IMR-90 (cell line): ENCODE data around the gene SLC27A2. TPM values are rescaled to one million over a fixed set of nuclear protein-coding genes. Genes with fewer than 3 reads are reported as not detected.

ENCODE experiments used
- ATAC-seq: fragments of 200-7000 bp; cut with Tn5 transposase; 2 replicates; pipeline ENCODE4 v1.9.1; 2020; ENCODE audit warnings: low read depth, mild to moderate bottlenecking, moderate library complexity
- BruUV-seq: library from RNA; stranded (reverse); fragments of 400-500 nt; replicated peaks from 2 replicates; lab custom pipeline; 2021; lab: Mats Ljungman, UMichigan
- CTCF ChIA-PET: fragments of 300-600 bp; formaldehyde crosslinking; extraction: SDS; loops from one replicate; lab custom pipeline; 2021; ENCODE audit warnings: antibody characterized with exemption; lab: Yijun Ruan, JAX
- POLR2A ChIA-PET: fragments of 300-600 bp; sonication (Branson Sonifier 250); formaldehyde crosslinking; loops from one replicate; lab custom pipeline; 2022; ENCODE audit warnings: antibody characterized with exemption; ENCODE audit not compliant: unreplicated experiment; lab: Charles Lee
- DNase-seq: peaks from one replicate; pipeline ENCODE4 v3.0.0; 2013
- H2AFZ ChIP-seq: replicated peaks from 2 replicates; pipeline ENCODE3; 2013; ENCODE audit warnings: low read length, mild to moderate bottlenecking; ENCODE audit not compliant: poor library complexity
- H2AK5ac ChIP-seq: 2 replicates; pipeline ENCODE4 v1.6.1; 2013; ENCODE audit warnings: low read depth, low read length, inconsistent platforms
- H2AK9ac ChIP-seq: replicated peaks from 2 replicates; pipeline ENCODE3; 2013; ENCODE audit warnings: mild to moderate bottlenecking, low read depth, low read length, moderate library complexity; ENCODE audit not compliant: poor library complexity
- H2BK120ac ChIP-seq: 2 replicates; pipeline ENCODE4 v1.6.1; 2013; ENCODE audit warnings: low read depth, low read length, inconsistent platforms
- H2BK15ac ChIP-seq: 3 replicates; pipeline ENCODE4 v1.6.1; 2013; ENCODE audit warnings: low read depth, low read length, inconsistent platforms
- H2BK20ac ChIP-seq: 2 replicates; pipeline ENCODE4 v1.6.1; 2013; ENCODE audit warnings: low read depth, mild to moderate bottlenecking, inconsistent platforms, low read length, moderate library complexity
- H2BK5ac ChIP-seq: 2 replicates; pipeline ENCODE4 v1.6.1; 2013; ENCODE audit warnings: mild to moderate bottlenecking, low read depth, low read length, inconsistent platforms; ENCODE audit not compliant: poor library complexity, severe bottlenecking
- H3K14ac ChIP-seq: replicated peaks from 2 replicates; pipeline ENCODE4 v1.6.1; 2013; ENCODE audit warnings: low read depth, low read length, inconsistent platforms
- H3K18ac ChIP-seq: 2 replicates; pipeline ENCODE4 v1.6.1; 2013; ENCODE audit warnings: low read depth, low read length, control low read depth
- H3K23ac ChIP-seq: 2 replicates; pipeline ENCODE4 v1.6.1; 2013; ENCODE audit warnings: low read depth, low read length, inconsistent platforms
- H3K27ac ChIP-seq: 2 replicates; pipeline ENCODE4 v1.5.1; 2013; ENCODE audit warnings: mild to moderate bottlenecking, control low read depth, low read length; ENCODE audit not compliant: insufficient read depth
- H3K27me3 ChIP-seq: 2 replicates; pipeline ENCODE4 v1.6.1; 2013; ENCODE audit warnings: low read length; ENCODE audit not compliant: control insufficient read depth, insufficient read depth
- H3K36me3 ChIP-seq: 2 replicates; pipeline ENCODE4 v1.6.1; 2013; ENCODE audit warnings: low read length, mixed read lengths; ENCODE audit not compliant: control insufficient read depth, insufficient read depth
- H3K4ac ChIP-seq: 2 replicates; pipeline ENCODE4 v1.6.1; 2013; ENCODE audit warnings: low read depth, low read length, inconsistent platforms
- H3K4me1 ChIP-seq: 2 replicates; pipeline ENCODE4 v1.6.1; 2013; ENCODE audit warnings: low read length, mixed read lengths; ENCODE audit not compliant: control insufficient read depth, insufficient read depth
- H3K4me2 ChIP-seq: 2 replicates; pipeline ENCODE4 v1.6.1; 2013; ENCODE audit warnings: low read depth, mild to moderate bottlenecking, control low read depth, low read length, moderate library complexity
- H3K4me3 ChIP-seq: 2 replicates; pipeline ENCODE4 v1.5.1; 2013; ENCODE audit warnings: low read depth, mild to moderate bottlenecking, control low read depth, low read length, moderate library complexity; ENCODE audit not compliant: insufficient read depth
- H3K56ac ChIP-seq: 2 replicates; pipeline ENCODE4 v1.6.1; 2013; ENCODE audit warnings: low read length, inconsistent platforms; ENCODE audit not compliant: insufficient read depth; ENCODE audit errors: extremely low read depth
- H3K79me1 ChIP-seq, 2 experiments: 2 replicates each; pipeline ENCODE4 v1.6.1; 2013; ENCODE audit warnings: low read length in 2 of 2, inconsistent platforms in 1 of 2, low read depth in 1 of 2
- H3K9ac ChIP-seq: 2 replicates; pipeline ENCODE4 v1.6.1; 2013; ENCODE audit warnings: low read depth, low read length, control low read depth
- H3K9me1 ChIP-seq: 2 replicates; pipeline ENCODE4 v1.6.1; 2013; ENCODE audit warnings: low read length, inconsistent platforms; ENCODE audit not compliant: insufficient read depth
- H3K9me3 ChIP-seq: 2 replicates; pipeline ENCODE4 v1.6.1; 2013; ENCODE audit warnings: low read length; ENCODE audit not compliant: control insufficient read depth, insufficient read depth
- H4K20me1 ChIP-seq: 2 replicates; pipeline ENCODE4 v1.6.1; 2013; ENCODE audit warnings: low read length, inconsistent platforms; ENCODE audit not compliant: insufficient read depth
- H4K5ac ChIP-seq: 2 replicates; pipeline ENCODE4 v1.6.1; 2013; ENCODE audit warnings: mild to moderate bottlenecking, low read depth, low read length, control low read depth
- H4K8ac ChIP-seq, 2 experiments: 2 replicates each; pipeline ENCODE4 v1.6.1; 2013; ENCODE audit warnings: low read depth in 2 of 2, low read length in 2 of 2, control low read depth in 1 of 2, inconsistent platforms in 1 of 2
- H4K91ac ChIP-seq: 2 replicates; pipeline ENCODE4 v1.6.1; 2013; ENCODE audit warnings: low read depth, low read length, inconsistent platforms; ENCODE audit not compliant: insufficient read depth
- CEBPB ChIP-seq: IDR thresholded peaks from 2 replicates; pipeline ENCODE4 v1.6.1; 2012; ENCODE audit warnings: low read depth, low read length, improper control_type of control experiment
- CTCF ChIP-seq: conservative IDR thresholded peaks from 2 replicates; pipeline ENCODE4 v1.5.1; 2012; ENCODE audit warnings: mild to moderate bottlenecking, low read depth, low read length, improper control_type of control experiment
- RFX5 ChIP-seq: IDR thresholded peaks from 2 replicates; pipeline ENCODE4 v1.8.0; 2012; ENCODE audit warnings: low read depth, mild to moderate bottlenecking, low read length, moderate library complexity
- USF2 ChIP-seq: fragments of 150-350 bp; IDR thresholded peaks from 2 replicates; pipeline ENCODE4 v1.6.1; 2017; ENCODE audit warnings: mild to moderate bottlenecking, antibody characterized with exemption, low read length, low read depth
- WGBS, 2 experiments: methylation state at CpG; one replicate each; pipeline versions ENCODE4 v1.1.5 to v1.1.7; 2013; ENCODE audit warnings: missing lambda C conversion rate in 2 of 2; ENCODE audit not compliant: insufficient read length in 1 of 2; ENCODE audit errors: extremely low coverage in 2 of 2; 5-methylcytosine and 5-hydroxymethylcytosine counted together
- dilution Hi-C: fragments of 300-500 bp; cut with HindIII; formaldehyde crosslinking; loops from one replicate; pipeline ENCODE4 v1.14.3; 2018; ENCODE audit warnings: low sequenced_read_pairs; ENCODE audit not compliant: unreplicated experiment
- in situ Hi-C: fragments of 300-500 bp; cut with MboI; formaldehyde crosslinking; loops from 3 replicates; pipeline ENCODE4 v1.14.3; 2019; ENCODE audit warnings: low sequenced_read_pairs, inconsistent platforms, mixed read lengths
- intact Hi-C: fragments of 100-400 bp; cut with micrococcal nuclease; formaldehyde crosslinking; loops from 2 replicates; pipeline ENCODE4 v1.10.0; 2022
- polyA plus RNA-seq, 3 experiments: library from polyadenylated mRNA; depleted of rRNA; stranded (reverse); fragments of >200 nt; gene quantifications; 2 replicates each; pipeline ENCODE4 v1.2.3, GENCODE V29; 2012; ENCODE audit warnings: low replicate concordance in 1 of 3
- total RNA-seq: library from RNA; depleted of rRNA; stranded (reverse); fragments of >200 nt; gene quantifications from 2 replicates; pipeline ENCODE4 v1.2.3, GENCODE V29; 2012

SLC27A2 gene
- total and polyA plus RNA-seq, 2 of the 4 experiments (the other 2 are of a cell fraction) = under 0.01 TPM; not detected in 1

DNA sequence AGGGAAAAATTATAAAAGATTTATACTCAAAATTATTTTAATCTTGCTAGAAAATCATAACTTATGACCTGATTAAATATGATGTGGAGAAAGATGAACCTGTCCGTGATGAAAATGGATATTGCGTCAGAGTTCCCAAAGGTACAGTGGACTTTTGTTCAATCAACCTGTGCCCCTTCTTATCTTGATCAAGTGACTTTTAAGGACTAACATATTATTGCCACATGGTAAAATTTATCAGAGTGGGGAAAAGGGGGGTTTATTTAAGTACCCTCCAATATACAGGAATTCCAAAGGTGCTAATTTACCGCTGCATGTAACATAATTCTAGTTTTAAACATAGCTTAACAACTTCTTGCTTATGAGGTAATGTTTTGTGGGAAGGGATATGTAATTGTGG is 43.9 kb downstream of the SLC27A2 start:
- dilution Hi-C loops = no loop called here
- Histone ChIP-seq H4K20me1 (no peaks in the 10 kb centered on the region), H2BK20ac (no peak overlapping the region), H2AK9ac (no peak overlapping the region), H2BK15ac (no peak overlapping the region; the same call in 2 of the 3 replicates), H3K36me3 (no peaks in the 10 kb centered on the region), H3K79me1 (no peaks in the 10 kb centered on the region), H3K18ac (no peak overlapping the region), H2BK5ac (no peak overlapping the region), H3K9me3 (no peaks in the 10 kb centered on the region), H4K5ac (no peak overlapping the region), H3K56ac (no peak overlapping the region), H3K4me3 (no peak overlapping the region), H3K27ac (no peak overlapping the region), H3K14ac (no peak overlapping the region), H3K4me1 (peaks cover 2% of the 10 kb centered on the region; the same call in 1 of the 2 replicates), H2AFZ (no peak overlapping the region), H3K4me2 (no peak overlapping the region), H3K9me1 (peaks cover 8% of the 10 kb centered on the region; the same call in 1 of the 2 replicates), H2AK5ac (no peak overlapping the region), H4K8ac (no peak overlapping the region), H4K91ac (no peak overlapping the region), H3K27me3 (peaks cover 5% of the 10 kb centered on the region), H2BK120ac (no peak overlapping the region), H3K9ac (no peak overlapping the region), H3K4ac (no peak overlapping the region), H3K23ac (no peak overlapping the region)
- in situ Hi-C loops = no loop called here
- BruUV-seq = no TSS peak
- WGBS, 2 experiments = no CpG with 5 or more reads among the region's 3 CpGs
- ATAC-seq (no peak), DNase-seq (no peak)
- TF ChIP-seq USF2 = no peak
- no peak for TF ChIP-seq CTCF
- TF ChIP-seq RFX5 = no peak
- peak; percentile 66 for TF ChIP-seq CEBPB
- intact Hi-C loops = no loop called here
- ChIA-PET CTCF (no interaction called here), POLR2A (no interaction called here)
